Body of pancreas (tissue), 4 donors: ENCODE results near the gene RAB11FIP4. TPM values are rescaled to one million over a fixed set of nuclear protein-coding genes. Genes with fewer than 3 reads are reported as not detected.

Experiments
- ATAC-seq: fragments of 150-250 bp; one replicate; pipeline ENCODE4 v1.9.1; 2016
- DNase-seq, 4 donors: peaks; one replicate each; pipeline ENCODE4 v3.0.0-alpha.2; 2019
- H3K27ac ChIP-seq, 4 donors: fragments of 200-600 bp; sonication (generic); 1 replicate in 3 of 4; 2 replicates in 1 of 4; pipeline versions ENCODE4 v1.5.1 to v1.6.1; 2016 to 2019; ENCODE audit warnings: mild to moderate bottlenecking in 1 of 4, mixed read lengths in 1 of 4, moderate library complexity in 1 of 4
- H3K27me3 ChIP-seq, 2 donors: fragments of 200-600 bp; sonication (generic); one replicate each; pipeline ENCODE4 v1.6.0; 2016; ENCODE audit warnings: mild to moderate bottlenecking in 1 of 2
- H3K36me3 ChIP-seq, 2 donors: fragments of 200-600 bp; sonication (generic); replicated peaks in 1 of 2; 2 replicates each; pipeline ENCODE4 v1.5.1; 2016; ENCODE audit warnings: low read depth in 2 of 2; ENCODE audit not compliant: insufficient read depth in 1 of 2
- H3K4me1 ChIP-seq: fragments of 200-600 bp; sonication (generic); one replicate; pipeline ENCODE4 v1.6.0; 2016
- H3K4me3 ChIP-seq, 2 donors: fragments of 200-600 bp; sonication (generic); 1 replicate in 1 of 2; 2 replicates in 1 of 2; pipeline ENCODE4 v1.5.1; 2016 to 2019
- H3K9me3 ChIP-seq, 3 donors: fragments of 200-600 bp; sonication (generic); 1 replicate in 2 of 3; 2 replicates in 1 of 3; pipeline ENCODE4 v1.5.1; 2016
- POLR2A ChIP-seq, 3 donors: fragments of 450-650 bp; IDR thresholded peaks; one replicate each; pipeline ENCODE4 v1.6.1; 2016; ENCODE audit warnings: antibody characterized with exemption in 3 of 3, mild to moderate bottlenecking in 2 of 3
- WGBS, 2 donors: methylation state at CpG; one replicate each; pipeline ENCODE4 v1.1.5; 2017; 5-methylcytosine and 5-hydroxymethylcytosine counted together
- intact Hi-C: fragments of 100-400 bp; cut with DNase I; formaldehyde crosslinking; loops from one replicate; pipeline ENCODE4 v1.15.1; 2023
- total RNA-seq, 2 donors: library from RNA; depleted of rRNA; stranded (reverse); fragments of >200 nt; gene quantifications; one replicate each; pipeline ENCODE4 v1.1.0, GENCODE V29; 2016
- TF ChIP-seq, protein P1 (sequence below), 7 experiments: fragments of 450-650 bp in 4 of 7; fragments of 200-600 bp in 3 of 7; sonication (generic) in 3 of 7; IDR thresholded peaks; one replicate each; pipeline ENCODE4 v1.5.1; 2016 to 2019; ENCODE audit warnings: antibody characterized with exemption in 7 of 7

Gene RAB11FIP4
- total RNA-seq, 2 donors from 2014 or later = 37.2 to 38.7 TPM

DNA sequence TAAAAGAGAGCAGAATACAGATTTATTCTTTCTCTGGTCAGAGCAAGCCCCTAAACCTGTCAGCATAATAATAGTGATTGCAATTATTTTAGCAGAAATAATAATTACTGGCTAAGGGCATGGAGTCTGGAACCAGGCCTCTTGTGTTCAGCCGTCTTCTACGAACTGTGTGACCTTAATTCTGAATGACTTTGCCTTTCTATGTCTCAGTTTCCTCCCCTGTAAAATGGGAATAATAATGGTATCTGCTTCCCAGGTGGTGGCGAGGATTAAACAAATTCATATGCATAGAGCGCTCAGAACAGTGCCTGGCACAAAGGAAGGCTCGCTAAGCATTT, 33.4 kb downstream of the RAB11FIP4 start:
- intact Hi-C loops = no loop called here
- H3K27me3 ChIP-seq = no peaks in the 10 kb centered on the region
- no peak for DNase-seq
- TF ChIP-seq POLR2A (IDR thresholded peaks at IDR 0.05) = no peak
- TF ChIP-seq, protein P1, sequence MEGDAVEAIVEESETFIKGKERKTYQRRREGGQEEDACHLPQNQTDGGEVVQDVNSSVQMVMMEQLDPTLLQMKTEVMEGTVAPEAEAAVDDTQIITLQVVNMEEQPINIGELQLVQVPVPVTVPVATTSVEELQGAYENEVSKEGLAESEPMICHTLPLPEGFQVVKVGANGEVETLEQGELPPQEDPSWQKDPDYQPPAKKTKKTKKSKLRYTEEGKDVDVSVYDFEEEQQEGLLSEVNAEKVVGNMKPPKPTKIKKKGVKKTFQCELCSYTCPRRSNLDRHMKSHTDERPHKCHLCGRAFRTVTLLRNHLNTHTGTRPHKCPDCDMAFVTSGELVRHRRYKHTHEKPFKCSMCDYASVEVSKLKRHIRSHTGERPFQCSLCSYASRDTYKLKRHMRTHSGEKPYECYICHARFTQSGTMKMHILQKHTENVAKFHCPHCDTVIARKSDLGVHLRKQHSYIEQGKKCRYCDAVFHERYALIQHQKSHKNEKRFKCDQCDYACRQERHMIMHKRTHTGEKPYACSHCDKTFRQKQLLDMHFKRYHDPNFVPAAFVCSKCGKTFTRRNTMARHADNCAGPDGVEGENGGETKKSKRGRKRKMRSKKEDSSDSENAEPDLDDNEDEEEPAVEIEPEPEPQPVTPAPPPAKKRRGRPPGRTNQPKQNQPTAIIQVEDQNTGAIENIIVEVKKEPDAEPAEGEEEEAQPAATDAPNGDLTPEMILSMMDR (IDR thresholded peaks at IDR 0.05) = no peak
- H3K4me1 ChIP-seq = peaks cover 15% of the 10 kb centered on the region
- ATAC-seq = no peak
- H3K4me3 ChIP-seq = no peak overlapping the region
- H3K27ac ChIP-seq = peak overlapping the region in 3 of 4 donors; percentile 16 to 47 (median 17)
- no peaks in the 10 kb centered on the region for H3K36me3 ChIP-seq
- H3K9me3 ChIP-seq = no peaks in the 10 kb centered on the region
- WGBS, 2 donors = 30 to 39% methylated on average over 5 of the region's 5 CpGs

DNA sequence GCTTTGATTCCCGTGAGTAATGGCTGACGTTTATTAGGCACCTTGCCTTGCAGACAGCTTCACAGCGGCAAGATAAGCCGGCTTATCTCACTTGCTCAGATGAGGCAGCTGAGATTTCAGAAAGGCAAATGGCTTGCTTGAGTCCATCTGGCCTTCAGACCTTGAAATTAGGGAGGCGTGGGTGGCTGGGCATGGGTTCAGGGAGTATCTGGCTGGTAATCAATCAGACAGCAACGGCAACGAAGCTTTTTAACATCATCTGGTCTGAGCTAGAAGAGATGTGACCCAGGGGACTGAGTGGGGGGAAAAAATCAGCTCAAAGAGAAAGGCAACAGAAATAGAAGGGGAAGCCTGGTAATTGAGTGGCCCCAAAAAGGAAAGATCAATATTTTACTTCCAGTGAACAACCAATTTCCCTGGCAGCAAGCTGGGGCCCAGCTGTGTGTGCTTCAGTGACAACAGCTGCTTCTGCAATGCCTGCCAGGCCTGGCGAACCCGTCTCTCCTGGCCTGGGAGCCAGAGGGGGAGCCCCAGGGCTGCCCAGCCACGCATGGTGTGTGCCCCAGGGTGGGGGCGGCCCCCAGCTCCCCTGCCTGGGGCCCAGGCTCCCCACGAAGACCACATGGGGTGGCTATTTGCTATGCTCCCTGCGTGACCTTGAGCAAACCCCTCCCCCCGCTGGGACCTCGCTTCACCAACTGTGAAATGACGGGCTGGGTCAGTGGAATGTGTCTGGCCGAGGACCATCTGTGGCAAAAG, 34.0 kb downstream of the RAB11FIP4 start:
- H3K27me3 ChIP-seq = no peaks in the 10 kb centered on the region
- H3K4me3 ChIP-seq = no peak overlapping the region
- H3K27ac ChIP-seq = peak overlapping the region in 3 of 4 donors; percentile 16 to 47 (median 17)
- peaks cover 15% of the 10 kb centered on the region for H3K4me1 ChIP-seq
- no peaks in the 10 kb centered on the region for H3K36me3 ChIP-seq
- ATAC-seq = peak; percentile 60
- DNase-seq = peak; percentile 33 to 66 (median 51)
- H3K9me3 ChIP-seq = no peaks in the 10 kb centered on the region
- no peak for TF ChIP-seq POLR2A (IDR thresholded peaks at IDR 0.05)
- TF ChIP-seq, protein P1 (IDR thresholded peaks at IDR 0.05) = no peak
- 12% methylated on average over 11 to 17 of the region's 17 CpGs for WGBS, 2 donors
- intact Hi-C loops = no loop called here

DNA sequence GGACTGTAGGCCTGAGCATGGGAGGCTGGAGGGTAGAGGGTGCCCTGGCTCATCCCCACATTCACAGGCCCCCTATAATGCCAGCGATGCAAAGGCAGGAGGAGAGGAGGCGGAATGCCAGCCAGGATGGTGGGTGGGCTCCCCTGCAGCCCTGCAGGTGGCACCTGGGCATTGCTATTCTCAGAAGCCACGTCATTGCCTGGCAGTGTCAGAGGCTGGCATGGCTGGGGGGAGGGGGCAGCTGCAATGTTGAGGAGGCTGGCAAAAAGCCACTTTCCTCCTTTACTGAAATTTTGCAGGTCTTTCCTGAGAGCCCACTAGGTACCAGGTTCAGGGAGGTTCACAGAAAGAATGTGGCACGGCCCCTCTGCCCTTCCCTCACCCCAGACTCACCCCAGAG, 36.2 kb downstream of the RAB11FIP4 start:
- Histone ChIP-seq H3K27ac (no peak overlapping the region), H3K9me3 (no peaks in the 10 kb centered on the region), H3K27me3 (no peaks in the 10 kb centered on the region), H3K36me3 (no peaks in the 10 kb centered on the region), H3K4me1 (peaks cover 15% of the 10 kb centered on the region), H3K4me3 (no peak overlapping the region)
- 75 to 100% methylated on average over 1 to 4 of the region's 4 CpGs for WGBS, 2 donors
- no peak for ATAC-seq
- intact Hi-C loops = no loop called here
- DNase-seq = peak in 2 of 4 donors; percentile 25 to 43
- TF ChIP-seq, protein P1 (IDR thresholded peaks at IDR 0.05) = peak in 1 of 7 experiments; percentile 11
- no peak for TF ChIP-seq POLR2A (IDR thresholded peaks at IDR 0.05)

DNA sequence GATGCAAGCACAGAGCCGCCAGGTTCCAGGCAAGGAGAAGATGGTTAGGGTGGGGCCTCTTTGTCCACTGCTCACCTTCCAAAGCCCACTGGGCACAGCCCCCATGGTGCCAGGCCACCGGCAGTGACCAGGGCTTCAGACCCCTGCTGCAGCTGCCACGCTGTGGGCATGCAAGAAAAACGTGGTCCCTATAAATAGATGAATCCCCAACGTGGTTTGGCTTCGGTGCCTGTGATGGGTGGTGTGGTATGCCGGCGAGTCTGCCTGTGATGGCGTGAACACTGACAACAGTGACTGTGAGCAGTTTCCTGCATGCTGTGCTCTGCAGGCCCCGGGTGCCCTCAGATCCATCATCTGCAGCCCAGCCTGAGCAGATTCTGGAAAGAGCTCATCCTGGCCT, 36.6 kb downstream of the RAB11FIP4 start:
- intact Hi-C loops = no loop called here
- no peak overlapping the region for H3K4me3 ChIP-seq
- no peaks in the 10 kb centered on the region for H3K9me3 ChIP-seq
- WGBS, 2 donors = 65 to 67% methylated on average over 9 to 10 of the region's 10 CpGs
- DNase-seq (peak in 1 of 4 donors; percentile 8), ATAC-seq (no peak)
- peaks cover 15% of the 10 kb centered on the region for H3K4me1 ChIP-seq
- no peaks in the 10 kb centered on the region for H3K36me3 ChIP-seq
- TF ChIP-seq POLR2A (IDR thresholded peaks at IDR 0.05) = no peak
- TF ChIP-seq, protein P1 (IDR thresholded peaks at IDR 0.05) = no peak
- no peaks in the 10 kb centered on the region for H3K27me3 ChIP-seq
- H3K27ac ChIP-seq = no peak overlapping the region

DNA sequence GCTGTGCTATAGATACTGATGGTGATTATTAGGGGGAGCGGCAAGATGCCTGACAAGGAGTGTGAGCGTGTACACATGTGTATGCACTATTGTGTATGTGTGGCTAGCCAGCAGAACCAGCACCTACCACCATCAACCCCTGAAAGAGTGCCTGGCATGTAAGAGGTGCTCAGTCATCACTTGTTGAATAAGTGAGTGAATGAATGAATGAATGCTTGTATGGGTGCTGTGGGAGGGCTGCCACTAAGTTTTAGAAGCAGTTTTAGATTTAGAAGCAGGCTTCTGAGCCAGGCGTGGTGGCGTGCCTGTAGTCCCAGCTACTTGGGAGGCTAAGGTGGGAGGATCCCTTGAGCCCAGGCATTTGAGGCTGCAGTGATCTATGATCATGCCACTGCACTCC, 37.0 kb downstream of the RAB11FIP4 start:
- H3K27ac ChIP-seq = no peak overlapping the region
- TF ChIP-seq, protein P1 (IDR thresholded peaks at IDR 0.05) = no peak
- TF ChIP-seq POLR2A (IDR thresholded peaks at IDR 0.05) = no peak
- WGBS, 2 donors = 87 to 89% methylated on average over 4 of the region's 4 CpGs
- H3K9me3 ChIP-seq = no peaks in the 10 kb centered on the region
- peaks cover 15% of the 10 kb centered on the region for H3K4me1 ChIP-seq
- H3K36me3 ChIP-seq = no peaks in the 10 kb centered on the region
- ATAC-seq (no peak), DNase-seq (peak in 1 of 4 donors; percentile 2)
- no peaks in the 10 kb centered on the region for H3K27me3 ChIP-seq
- no peak overlapping the region for H3K4me3 ChIP-seq
- intact Hi-C loops = no loop called here
